GM18508 (cell line): ENCODE data around the gene TOGARAM2.

Experiments
- ATAC-seq: cut with Tn5 transposase; IDR thresholded peaks from one replicate; pipeline ENCODE4 v1.9.1; 2021; ENCODE audit warnings: moderate number of reproducible peaks; ENCODE audit not compliant: insufficient read depth, unreplicated experiment

The TOGARAM2 gene

GRCh38 chr2:29016504-29016903 is 35.4 kb downstream of the TOGARAM2 start:
- no peak for ATAC-seq

GRCh38 chr2:29017716-29018435 is 36.8 kb downstream of the TOGARAM2 start:
- ATAC-seq, result no peak

GRCh38 chr2:29021886-29022285 is 40.8 kb downstream of the TOGARAM2 start:
- no peak for ATAC-seq

DNA sequence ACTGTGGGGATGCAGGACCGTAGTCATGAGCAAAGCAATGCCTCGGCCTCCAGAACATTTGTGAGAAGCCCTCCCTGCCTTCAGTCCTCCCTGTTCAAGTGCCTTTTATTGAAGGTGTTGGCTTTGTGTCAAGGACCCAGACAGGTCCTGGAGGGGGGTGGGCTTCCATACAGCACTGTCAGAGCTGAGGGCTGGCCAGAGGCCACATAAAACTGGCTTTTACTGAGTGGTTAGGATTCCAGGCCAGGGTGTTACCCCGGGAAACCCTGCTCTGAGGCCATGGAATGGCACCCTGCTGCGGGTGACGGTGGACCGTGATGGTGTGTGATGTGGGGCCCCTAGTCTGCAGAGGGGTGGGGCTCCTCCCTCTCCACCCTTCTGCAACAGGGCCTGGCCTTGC is 41.6 kb downstream of the TOGARAM2 start:
- no peak for ATAC-seq

DNA sequence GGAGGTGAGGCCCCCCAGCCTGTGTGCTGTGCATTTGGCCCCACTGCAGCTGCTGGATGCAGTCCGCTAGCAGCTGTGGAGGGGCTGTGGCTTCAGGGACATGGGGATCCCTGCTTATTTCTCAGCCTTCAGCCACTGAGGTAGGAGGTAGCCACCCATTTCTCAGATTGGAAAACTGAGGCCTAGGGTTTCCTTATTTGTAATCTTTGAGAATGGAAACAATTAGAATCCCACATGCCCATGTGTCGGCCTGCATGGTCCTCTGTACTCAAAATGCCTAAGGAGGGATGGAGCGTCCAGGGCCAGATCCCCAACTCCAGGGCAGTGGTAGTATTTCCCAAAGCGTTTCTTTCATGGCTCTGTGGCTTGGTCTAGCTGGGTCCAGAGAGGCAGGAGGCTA is 42.1 kb downstream of the TOGARAM2 start:
- ATAC-seq, result no peak

GRCh38 chr2:29024882-29025430 is 43.9 kb downstream of the TOGARAM2 start:
- ATAC-seq, result no peak

DNA sequence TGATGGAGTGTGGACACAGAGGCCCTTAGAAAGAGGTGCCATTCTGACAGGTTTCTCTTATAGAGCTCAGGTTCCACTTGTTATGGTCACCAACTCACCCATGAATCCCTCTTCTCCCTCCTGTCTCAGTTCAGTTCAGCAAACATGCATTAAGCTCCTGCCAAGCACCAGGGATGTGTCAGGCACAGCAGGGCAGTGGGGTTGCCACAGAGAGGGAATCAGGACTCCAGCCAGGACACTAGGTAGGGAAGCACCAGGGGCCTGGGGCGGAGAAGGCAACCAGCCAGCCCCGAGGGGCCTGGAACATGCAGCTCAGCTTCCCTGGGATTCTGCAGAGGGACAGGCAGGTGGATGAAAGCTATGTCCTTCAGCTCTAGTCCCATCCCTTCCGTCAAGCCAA is 44.6 kb downstream of the TOGARAM2 start:
- ATAC-seq, result no peak

GRCh38 chr2:29031046-29031445 is 49.9 kb downstream of the TOGARAM2 start:
- no peak for ATAC-seq

DNA sequence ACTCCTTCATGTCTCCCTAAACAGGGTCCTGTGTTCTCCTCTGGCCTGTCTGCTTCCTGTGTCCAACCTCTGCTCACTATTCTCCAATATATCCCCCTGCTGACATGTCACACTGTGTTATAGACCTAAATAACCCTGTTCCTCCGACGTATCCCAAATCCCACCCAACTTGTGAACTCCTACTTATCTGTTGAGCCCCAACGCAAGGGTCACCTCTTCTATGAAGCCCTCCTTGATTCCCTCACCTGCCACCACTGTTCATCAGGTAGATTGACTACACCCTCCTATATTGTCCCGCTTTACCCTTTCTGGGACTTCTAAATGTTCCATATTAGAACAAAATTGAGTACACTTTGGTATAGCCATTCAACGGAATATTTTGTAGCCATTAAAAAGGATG is 51.1 kb downstream of the TOGARAM2 start:
- ATAC-seq, result no peak

DNA sequence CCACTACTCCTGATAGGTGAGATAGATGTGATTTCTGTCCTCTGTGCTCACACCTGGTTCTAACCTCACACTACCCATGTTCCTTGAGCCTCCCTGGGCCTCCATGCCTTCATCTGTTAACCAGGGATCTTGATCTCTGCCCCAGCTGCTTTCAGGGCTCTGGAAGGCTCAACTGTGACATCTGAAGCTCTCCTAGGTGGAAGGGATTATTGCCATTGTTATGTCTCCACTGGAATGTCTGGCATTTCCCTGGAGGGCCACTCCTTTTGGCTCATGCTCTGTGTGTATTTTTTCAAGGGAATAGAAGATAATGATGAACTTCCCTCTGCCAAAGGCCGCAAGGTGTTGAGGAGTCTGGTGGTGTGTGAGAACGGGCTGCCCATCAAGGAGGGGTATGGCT is 52.1 kb downstream of the TOGARAM2 start:
- ATAC-seq, result no peak

- no peak for ATAC-seq
These were observed 52.6 kb downstream of the TOGARAM2 start for GRCh38 chr2:29033656-29034055.

- no peak for ATAC-seq
These were observed 54.1 kb downstream of the TOGARAM2 start for GRCh38 chr2:29035016-29035745.

- no peak for ATAC-seq
These were observed 58.8 kb downstream of the TOGARAM2 start for GRCh38 chr2:29039718-29040480.

GRCh38 chr2:29040552-29040951 is 59.5 kb downstream of the TOGARAM2 start:
- no peak for ATAC-seq

GRCh38 chr2:29041161-29041660 is 60.1 kb downstream of the TOGARAM2 start:
- ATAC-seq, result no peak

- ATAC-seq, result no peak
These were observed 61.5 kb downstream of the TOGARAM2 start for GRCh38 chr2:29042561-29043075.

- no peak for ATAC-seq
These were observed 63.4 kb downstream of the TOGARAM2 start for GRCh38 chr2:29044459-29044858.

DNA sequence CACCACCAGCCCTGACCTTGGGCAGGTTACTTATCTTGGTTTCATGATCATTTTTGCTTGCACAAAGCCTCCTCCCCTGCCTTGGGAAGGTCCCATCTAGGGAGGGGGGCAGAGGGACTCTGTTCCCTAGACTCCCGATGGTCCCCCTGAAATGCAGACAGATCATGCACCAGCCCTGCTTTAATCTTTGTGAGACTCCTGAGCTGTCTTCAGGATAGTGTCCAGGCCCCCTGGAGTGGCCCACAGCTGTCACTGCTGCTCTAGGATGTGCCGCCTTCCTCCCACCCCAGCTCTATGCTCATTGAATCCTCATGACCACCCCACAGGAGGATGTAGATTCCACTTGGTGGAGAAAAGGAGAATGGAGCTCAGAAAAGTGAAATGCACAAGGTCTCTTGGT is 65.2 kb downstream of the TOGARAM2 start:
- no peak for ATAC-seq

DNA sequence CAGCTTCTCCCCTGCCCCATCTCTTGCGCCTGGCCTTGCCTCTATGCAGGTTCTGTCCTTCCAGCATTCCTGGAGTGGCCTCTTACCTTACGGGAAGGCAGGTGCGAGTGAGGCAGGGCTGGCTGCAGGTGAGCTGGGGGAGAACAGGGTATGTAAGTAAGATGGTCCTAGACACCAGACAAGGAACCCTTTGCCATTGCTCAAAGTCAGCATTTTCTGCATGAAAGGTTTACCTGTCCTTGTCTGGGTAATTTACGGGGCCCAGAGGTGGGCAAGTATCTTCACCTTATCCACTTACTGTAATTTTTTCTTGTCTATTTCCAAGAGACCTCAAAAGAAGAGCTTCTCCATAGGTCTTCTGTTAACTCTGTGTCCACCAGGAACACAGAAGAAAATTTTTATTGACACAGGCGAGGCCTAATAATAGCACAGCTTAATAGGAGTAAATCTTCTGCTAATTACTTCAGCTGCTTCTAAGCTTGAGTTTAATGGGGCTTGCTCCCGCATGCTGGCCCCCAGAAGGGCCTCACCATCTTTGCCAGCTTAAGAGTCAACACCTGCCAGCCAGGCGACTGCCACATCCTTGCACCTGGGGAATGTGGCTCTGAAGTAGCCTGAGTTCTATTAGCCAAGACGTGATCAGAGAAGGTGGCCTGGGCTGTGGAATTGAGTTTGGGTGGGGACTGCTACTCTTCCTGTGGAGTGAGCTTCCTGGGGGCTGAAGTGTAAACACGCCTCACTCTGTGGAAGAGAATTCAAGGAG is 66.2 kb downstream of the TOGARAM2 start:
- ATAC-seq, result no peak

GRCh38 chr2:29050591-29050990 is 69.5 kb downstream of the TOGARAM2 start:
- no peak for ATAC-seq
